ENCODE results near the gene CABP1. TPM values are rescaled to one million over a fixed set of nuclear protein-coding genes. Genes with fewer than 3 reads are reported as not detected.

Gene CABP1
- total and polyA plus RNA-seq, 9 donors, result 0.33 to 2.6 (median 0.82) TPM; not detected in 1

- Histone ChIP-seq H3K27ac (no peak overlapping the region), H3K36me3 (no peaks in the 10 kb centered on the region), H3K9me3 (no peaks in the 10 kb centered on the region), H3K4me1 (ENCODE audit: insufficient read depth) (no peaks in the 10 kb centered on the region), H3K27me3 (no peaks in the 10 kb centered on the region), H3K4me3 (no peak overlapping the region)
- 77 to 91% (median 88%) methylated on average over 1 of the region's 1 CpG for WGBS, 3 donors
- intact Hi-C loops (cut with DNase I), result no loop called here
- TF ChIP-seq EP300 (IDR thresholded peaks at IDR 0.05) (no peak), POLR2A (IDR thresholded peaks at IDR 0.05) (no peak), CTCF (IDR thresholded peaks at IDR 0.05) (no peak)
- DNase-seq, result no peak
Observed at GRCh38 chr12:120697344-120697743, 56.9 kb downstream of the CABP1 start.

GRCh38 chr12:120698665-120699064, 58.2 kb downstream of the CABP1 start:
- peaks cover 5% of the 10 kb centered on the region for H3K4me1 ChIP-seq (ENCODE audit: insufficient read depth)
- no peak overlapping the region for H3K27ac ChIP-seq
- no peak for DNase-seq
- no peaks in the 10 kb centered on the region for H3K9me3 ChIP-seq
- TF ChIP-seq EP300 (IDR thresholded peaks at IDR 0.05), result no peak
- no peak for TF ChIP-seq CTCF (IDR thresholded peaks at IDR 0.05)
- no peak for TF ChIP-seq POLR2A (IDR thresholded peaks at IDR 0.05)
- H3K27me3 ChIP-seq, result no peaks in the 10 kb centered on the region
- no peak overlapping the region for H3K4me3 ChIP-seq
- 79 to 92% (median 81%) methylated on average over 3 of the region's 3 CpGs for WGBS, 3 donors
- H3K36me3 ChIP-seq, result no peaks in the 10 kb centered on the region
- intact Hi-C loops (cut with DNase I), result no loop called here

- Histone ChIP-seq H3K36me3 (no peaks in the 10 kb centered on the region), H3K27me3 (no peaks in the 10 kb centered on the region), H3K4me3 (no peak overlapping the region), H3K27ac (no peak overlapping the region), H3K4me1 (ENCODE audit: insufficient read depth) (peaks cover 5% of the 10 kb centered on the region), H3K9me3 (no peaks in the 10 kb centered on the region)
- TF ChIP-seq CTCF (IDR thresholded peaks at IDR 0.05) (no peak), EP300 (IDR thresholded peaks at IDR 0.05) (no peak), POLR2A (IDR thresholded peaks at IDR 0.05) (no peak)
- DNase-seq, result no peak
- intact Hi-C loops (cut with DNase I), result no loop called here
- 83 to 89% (median 88%) methylated on average over 7 of the region's 7 CpGs for WGBS, 3 donors
Observed at GRCh38 chr12:120699553-120699952, 59.1 kb downstream of the CABP1 start.

- Histone ChIP-seq H3K4me3 (no peak overlapping the region), H3K27ac (no peak overlapping the region), H3K4me1 (ENCODE audit: insufficient read depth) (peaks cover 5% of the 10 kb centered on the region), H3K27me3 (no peaks in the 10 kb centered on the region), H3K9me3 (no peaks in the 10 kb centered on the region), H3K36me3 (no peaks in the 10 kb centered on the region)
- intact Hi-C loops (cut with DNase I), result no loop called here
- WGBS, 3 donors, result 94 to 99% (median 96%) methylated on average over 5 of the region's 5 CpGs
- no peak for DNase-seq
- TF ChIP-seq POLR2A (IDR thresholded peaks at IDR 0.05), result no peak
Observed at GRCh38 chr12:120700886-120701285, 60.5 kb downstream of the CABP1 start.

- Histone ChIP-seq H3K27ac (peak overlapping the region in 1 of 2 donors; percentile 41), H3K36me3 (no peaks in the 10 kb centered on the region), H3K4me1 (ENCODE audit: insufficient read depth) (peaks cover 5% of the 10 kb centered on the region), H3K4me3 (no peak overlapping the region), H3K9me3 (no peaks in the 10 kb centered on the region), H3K27me3 (no peaks in the 10 kb centered on the region)
- intact Hi-C loops (cut with DNase I), result no loop called here
- 95 to 100% (median 96%) methylated on average over 1 of the region's 1 CpG for WGBS, 3 donors
- no peak for DNase-seq
- TF ChIP-seq CTCF (IDR thresholded peaks at IDR 0.05), result no peak
- no peak for TF ChIP-seq POLR2A (IDR thresholded peaks at IDR 0.05)
- no peak for TF ChIP-seq EP300 (IDR thresholded peaks at IDR 0.05)
Observed at GRCh38 chr12:120702637-120703036, 62.2 kb downstream of the CABP1 start.
